H1 (cell line): Measurements from ENCODE around the gene SUPT7L. TPM values are rescaled to one million over a fixed set of nuclear protein-coding genes. Genes with fewer than 3 reads are reported as not detected.

ENCODE experiments used
- CTCF ChIA-PET: fragments of 300-600 bp; sonication (Branson Sonifier 250); formaldehyde crosslinking; loops from one replicate; lab custom pipeline; 2021; ENCODE audit not compliant: partially characterized antibody; lab: Charles Lee
- POLR2A ChIA-PET: fragments of 300-600 bp; sonication (Branson Sonifier 250); formaldehyde crosslinking; loops from one replicate; lab custom pipeline; 2021; ENCODE audit warnings: inconsistent platforms; ENCODE audit not compliant: partially characterized antibody; lab: Charles Lee
- DNase-seq, 2 experiments: peaks; one replicate each; pipeline versions ENCODE4 v3.0.0 to v3.0.0-alpha.2; 2010 to 2022; ENCODE audit warnings: low spot score in 2 of 2, low read depth in 1 of 2, mixed read lengths in 1 of 2
- FAIRE-seq: peaks from 2 replicates; lab custom pipeline; 2011; peaks lifted over from hg19 to GRCh38; lab: Jason Lieb, UNC
- H2AFZ ChIP-seq: 2 replicates; pipeline ENCODE4 v1.8.1; 2012; ENCODE audit warnings: low read length, inconsistent platforms
- H2AK5ac ChIP-seq: 2 replicates; pipeline ENCODE4 v1.6.1; 2013; ENCODE audit warnings: low read depth, low read length
- H2BK120ac ChIP-seq: replicated peaks from 2 replicates; pipeline ENCODE3; 2013; ENCODE audit warnings: low read depth, low read length, inconsistent platforms
- H2BK12ac ChIP-seq: 2 replicates; pipeline ENCODE4 v1.6.1; 2013; ENCODE audit warnings: low read depth, low read length
- H2BK15ac ChIP-seq: 2 replicates; pipeline ENCODE4 v1.6.1; 2013; ENCODE audit warnings: low read length
- H2BK20ac ChIP-seq: 2 replicates; pipeline ENCODE4 v1.6.1; 2013; ENCODE audit warnings: low read length
- H2BK5ac ChIP-seq: 2 replicates; pipeline ENCODE4 v1.6.1; 2013; ENCODE audit warnings: low read depth, low read length
- H3K14ac ChIP-seq: 2 replicates; pipeline ENCODE4 v1.6.1; 2013; ENCODE audit warnings: inconsistent platforms; ENCODE audit not compliant: insufficient read length
- H3K18ac ChIP-seq: 2 replicates; pipeline ENCODE4 v1.6.1; 2013; ENCODE audit warnings: low read length; ENCODE audit errors: extremely low read depth
- H3K23ac ChIP-seq: 2 replicates; pipeline ENCODE4 v1.6.1; 2013; ENCODE audit warnings: inconsistent platforms; ENCODE audit not compliant: insufficient read length
- H3K23me2 ChIP-seq: 2 replicates; pipeline ENCODE4 v1.6.1; 2013; ENCODE audit warnings: low read depth, low read length
- H3K27ac ChIP-seq: 2 replicates; pipeline ENCODE4 v1.6.1; 2011; ENCODE audit warnings: low read depth, low read length, inconsistent platforms
- H3K27me3 ChIP-seq, 4 experiments: replicated peaks in 1 of 4; 1 replicate in 1 of 4; 2 replicates in 3 of 4; pipeline versions ENCODE4 v1.6.1 to v1.8.1; 2011 to 2013; ENCODE audit warnings: low read length in 3 of 4, mild to moderate bottlenecking in 3 of 4, inconsistent platforms in 2 of 4, mixed read lengths in 2 of 4, moderate library complexity in 1 of 4; ENCODE audit not compliant: control insufficient read depth in 3 of 4, insufficient read depth in 3 of 4; ENCODE audit errors: extremely low read depth in 1 of 4
- H3K36me3 ChIP-seq, 4 experiments: 2 replicates each; pipeline versions ENCODE4 v1.6.1 to v1.8.1; 2011 to 2013; ENCODE audit warnings: mild to moderate bottlenecking in 4 of 4, low read length in 3 of 4, moderate library complexity in 2 of 4, control low read depth in 1 of 4, inconsistent platforms in 1 of 4; ENCODE audit not compliant: insufficient read depth in 4 of 4, control insufficient read depth in 2 of 4
- H3K4ac ChIP-seq: replicated peaks from 2 replicates; pipeline ENCODE3; 2013; ENCODE audit warnings: low read length, low read depth, mixed read lengths, inconsistent platforms; ENCODE audit not compliant: insufficient read length
- H3K4me1 ChIP-seq, 4 experiments: replicated peaks in 1 of 4; 1 replicate in 1 of 4; 2 replicates in 3 of 4; pipeline versions ENCODE4 v1.6.1 to v1.8.1; 2011 to 2013; ENCODE audit warnings: low read length in 3 of 4, inconsistent platforms in 2 of 4, mixed read lengths in 1 of 4; ENCODE audit not compliant: insufficient read depth in 4 of 4, control insufficient read depth in 3 of 4
- H3K4me2 ChIP-seq, 2 experiments: 2 replicates each; pipeline versions ENCODE4 v1.6.1 to v1.8.1; 2011 to 2013; ENCODE audit warnings: low read depth in 2 of 2, low read length in 2 of 2, control low read depth in 1 of 2, inconsistent platforms in 1 of 2, mild to moderate bottlenecking in 1 of 2; ENCODE audit not compliant: insufficient read depth in 1 of 2
- H3K4me3 ChIP-seq, 4 experiments: fragments of 200-600, 300-600 bp in 1 of 4; sonication (generic), shearing (Covaris generic), sonication (Bioruptor Twin) in 1 of 4; 2 replicates each; pipeline versions ENCODE4 v1.5.1 to v1.8.1; 2011 to 2016; ENCODE audit warnings: low read length in 4 of 4, low read depth in 3 of 4, control low read depth in 2 of 4, inconsistent platforms in 2 of 4, mild to moderate bottlenecking in 2 of 4, mixed read lengths in 1 of 4, moderate library complexity in 1 of 4; ENCODE audit not compliant: insufficient read depth in 2 of 4; ENCODE audit errors: extremely low read depth in 1 of 4
- H3K56ac ChIP-seq: replicated peaks from 2 replicates; pipeline ENCODE3; 2013; ENCODE audit warnings: low read depth, mild to moderate bottlenecking, mixed read lengths, low read length, inconsistent platforms; ENCODE audit not compliant: insufficient read length
- H3K79me1 ChIP-seq: 2 replicates; pipeline ENCODE4 v1.6.1; 2013; ENCODE audit warnings: low read depth, low read length, control low read depth
- H3K79me2 ChIP-seq, 2 experiments: 2 replicates each; pipeline versions ENCODE4 v1.6.1 to v1.8.1; 2012 to 2013; ENCODE audit warnings: low read length in 2 of 2, mild to moderate bottlenecking in 2 of 2, inconsistent platforms in 1 of 2; ENCODE audit not compliant: insufficient read depth in 2 of 2, control insufficient read depth in 1 of 2
- H3K9ac ChIP-seq, 4 experiments: replicated peaks in 1 of 4; 1 replicate in 1 of 4; 2 replicates in 3 of 4; pipeline versions ENCODE4 v1.6.1 to v1.8.1; 2011 to 2013; ENCODE audit warnings: low read depth in 3 of 4, low read length in 3 of 4, control low read depth in 2 of 4, mild to moderate bottlenecking in 2 of 4, moderate library complexity in 2 of 4, inconsistent platforms in 1 of 4; ENCODE audit errors: extremely low read depth in 1 of 4
- H3K9me3 ChIP-seq, 2 experiments: 2 replicates each; pipeline versions ENCODE4 v1.6.1 to v1.8.1; 2012 to 2013; ENCODE audit warnings: mild to moderate bottlenecking in 2 of 2, moderate library complexity in 2 of 2, control low read depth in 1 of 2, inconsistent platforms in 1 of 2, low read depth in 1 of 2, low read length in 1 of 2, mixed read lengths in 1 of 2; ENCODE audit not compliant: insufficient read depth in 2 of 2
- H4K20me1 ChIP-seq, 2 experiments: replicated peaks in 1 of 2; 2 replicates each; pipeline versions ENCODE3 to v1.8.1; 2011 to 2013; ENCODE audit warnings: inconsistent platforms in 2 of 2, low read length in 2 of 2, mild to moderate bottlenecking in 1 of 2; ENCODE audit not compliant: insufficient read depth in 2 of 2, control insufficient read depth in 1 of 2
- H4K5ac ChIP-seq: 2 replicates; pipeline ENCODE4 v1.6.1; 2013; ENCODE audit warnings: low read length, low read depth, mixed read lengths, inconsistent platforms; ENCODE audit not compliant: insufficient read length
- H4K8ac ChIP-seq: 2 replicates; pipeline ENCODE4 v1.8.0; 2013; ENCODE audit warnings: mild to moderate bottlenecking, moderate library complexity, low read length, inconsistent platforms; ENCODE audit not compliant: insufficient read depth; ENCODE audit errors: extremely low read depth
- H4K91ac ChIP-seq: replicated peaks from 2 replicates; pipeline ENCODE3; 2013; ENCODE audit warnings: low read length, mixed read lengths, inconsistent platforms; ENCODE audit not compliant: insufficient read length
- FOSL1 ChIP-seq: IDR thresholded peaks from 2 replicates; pipeline ENCODE4 v1.6.1; 2011; ENCODE audit warnings: mild to moderate bottlenecking, low read depth, low read length, moderate library complexity; ENCODE audit not compliant: insufficient read depth
- KDM4A ChIP-seq: IDR thresholded peaks from one replicate; pipeline ENCODE4 v1.7.1; 2012; ENCODE audit warnings: low read depth, mild to moderate bottlenecking, moderate library complexity, low read length, inconsistent platforms; ENCODE audit not compliant: severe bottlenecking
- POLR2A ChIP-seq, 2 experiments: IDR thresholded peaks; 1 replicate in 1 of 2; 2 replicates in 1 of 2; pipeline ENCODE4 v1.6.1; 2011; ENCODE audit warnings: low read depth in 2 of 2, low read length in 2 of 2, mild to moderate bottlenecking in 2 of 2; ENCODE audit errors: control extremely low read depth in 1 of 2
- POLR2AphosphoS5 ChIP-seq: IDR thresholded peaks from 2 replicates; pipeline ENCODE4 v1.6.1; 2011; ENCODE audit warnings: low read depth, low read length
- RAD21 ChIP-seq, 2 experiments: IDR thresholded peaks in 1 of 2; conservative IDR thresholded peaks in 1 of 2; 2 replicates each; pipeline ENCODE4 v1.6.1; 2011; ENCODE audit warnings: low read depth in 2 of 2, low read length in 2 of 2, improper control_type of control experiment in 1 of 2, inconsistent platforms in 1 of 2, mild to moderate bottlenecking in 1 of 2, moderate library complexity in 1 of 2
- SAP30 ChIP-seq: fragments of 300-600 bp; sonication (generic); IDR thresholded peaks from 2 replicates; pipeline ENCODE4 v1.7.1; 2012; ENCODE audit warnings: low read length, moderate library complexity, mild to moderate bottlenecking, inconsistent platforms; ENCODE audit not compliant: insufficient read depth, insufficient replicate concordance
- SIRT6 ChIP-seq: IDR thresholded peaks from one replicate; pipeline ENCODE4 v1.7.1; 2012; ENCODE audit warnings: low read length, inconsistent platforms
- SP2 ChIP-seq: IDR thresholded peaks from 2 replicates; pipeline ENCODE4 v1.6.1; 2012; ENCODE audit warnings: mild to moderate bottlenecking, low read length, inconsistent platforms
- SP4 ChIP-seq: IDR thresholded peaks from 2 replicates; pipeline ENCODE4 v1.6.1; 2012; ENCODE audit warnings: low read length, inconsistent platforms
- TAF1 ChIP-seq: IDR thresholded peaks from 2 replicates; pipeline ENCODE4 v1.6.1; 2011; ENCODE audit warnings: mild to moderate bottlenecking, low read depth, low read length
- TCF12 ChIP-seq: IDR thresholded peaks from 2 replicates; pipeline ENCODE4 v1.6.1; 2011; ENCODE audit warnings: low read depth, mild to moderate bottlenecking, low read length
- TEAD4 ChIP-seq: IDR thresholded peaks from 2 replicates; pipeline ENCODE4 v1.6.1; 2012; ENCODE audit warnings: low read depth, low read length, inconsistent platforms, mixed read lengths
- YY1 ChIP-seq: IDR thresholded peaks from 2 replicates; pipeline ENCODE4 v1.6.1; 2011; ENCODE audit warnings: low read depth, mild to moderate bottlenecking, low read length
- WGBS, 2 experiments: shearing (Covaris generic) in 1 of 2; methylation state at CpG; one replicate each; pipeline versions ENCODE4 v1.1.6 to v1.1.7; 2013 to 2015; ENCODE audit warnings: low lambda C conversion rate in 2 of 2, mixed read lengths in 2 of 2, inconsistent platforms in 1 of 2, low coverage in 1 of 2, missing lambda C conversion rate in 1 of 2; ENCODE audit not compliant: insufficient replicate concordance in 2 of 2, insufficient coverage in 1 of 2, insufficient read length in 1 of 2; ENCODE audit errors: extremely low coverage in 1 of 2, missing lambda C conversion rate in 1 of 2; 5-methylcytosine and 5-hydroxymethylcytosine counted together
- polyA plus RNA-seq, 7 experiments: library from polyadenylated mRNA; depleted of rRNA in 3 of 7; stranded (reverse) in 5 of 7; unstranded in 2 of 7; fragments of >200 nt in 5 of 7; fragments of 200-250 nt in 2 of 7; gene quantifications; 1 replicate in 5 of 7; 2 replicates in 1 of 7; 4 replicates in 1 of 7; pipeline versions ENCODE4 v1.2.1 to v1.2.3, GENCODE V29; 2011 to 2013; ENCODE audit warnings: missing spikeins in 2 of 7, mixed read lengths in 2 of 7
- total RNA-seq: library from RNA; stranded (reverse); fragmentation: NEBNext Ultra II Directional; extraction: Animal tissue kit (Norgen Biotek cat#: 25700); gene quantifications from 2 replicates; pipeline ENCODE4 v1.2.1, GENCODE V29; 2021
- TF ChIP-seq, protein P1 (sequence below): IDR thresholded peaks from 2 replicates; pipeline ENCODE4 v1.6.1; 2011; ENCODE audit warnings: low read length, improper control_type of control experiment

SUPT7L gene
- total and polyA plus RNA-seq, 2 of the 8 experiments (the other 6 are each of a cell fraction or from before 2014, with no cell fraction given) = 22.2 to 26.6 TPM

DNA sequence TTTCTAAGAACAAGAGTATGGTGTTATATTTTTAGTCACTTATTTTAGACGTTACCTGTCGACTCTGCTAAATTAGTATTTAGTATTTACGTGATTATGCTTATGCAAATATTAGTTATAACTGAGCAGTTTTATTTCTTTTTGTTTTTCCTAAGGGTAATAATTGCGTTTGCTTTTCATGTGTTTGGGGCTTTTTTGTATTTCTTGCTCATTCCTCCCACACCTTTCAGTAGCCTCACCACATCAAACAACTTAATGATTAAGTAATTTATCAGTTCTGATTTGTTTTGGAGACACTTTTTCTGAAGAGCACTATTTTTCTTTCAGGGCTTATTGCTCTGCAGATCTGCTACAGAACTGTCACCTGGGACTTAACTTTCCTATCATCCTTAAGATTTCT is 7.8 kb upstream of the SUPT7L start:
- Histone ChIP-seq H3K79me1 (no peaks in the 10 kb centered on the region), H3K23ac (no peak overlapping the region), H3K18ac (no peak overlapping the region), H4K91ac (no peak overlapping the region), H2AK5ac (no peak overlapping the region), H3K56ac (no peak overlapping the region), H3K4me1 (no peaks in the 10 kb centered on the region), H3K4me2 (no peak overlapping the region), H2BK120ac (no peak overlapping the region), H3K14ac (no peak overlapping the region), H4K8ac (no peak overlapping the region), H3K4ac (no peak overlapping the region), H3K23me2 (no peaks in the 10 kb centered on the region), H4K5ac (no peak overlapping the region), H3K9ac (no peak overlapping the region), H3K27ac (no peak overlapping the region), H3K27me3 (no peaks in the 10 kb centered on the region), H3K4me3 (no peak overlapping the region), H2BK12ac (no peak overlapping the region), H3K79me2 (no peaks in the 10 kb centered on the region), H3K36me3 (peaks cover 5 to 33% (median 9%) of the 10 kb centered on the region in 4 experiments; a peak in 7 of 8 replicates), H2AFZ (no peak overlapping the region), H2BK5ac (no peak overlapping the region), H3K9me3 (no peaks in the 10 kb centered on the region), H2BK15ac (no peak overlapping the region), H2BK20ac (no peak overlapping the region), H4K20me1 (peaks cover 0 to 2% of the 10 kb centered on the region in 2 experiments)
- DNase-seq (no peak), FAIRE-seq (no peak)
- WGBS, 2 experiments = 92% methylated on average over 4 of the region's 4 CpGs; no CpG with 5 or more reads in 1 of the 2 experiments
- CTCF ChIA-PET = interaction anchor here (5.0 kb wide), 1 partner anchor 12 kb away, joined by 25 read pairs; no protein-coding TSS in a partner anchor
- POLR2A ChIA-PET = interaction anchor here (1.0 kb wide), 1 partner anchor 8 kb away, joined by 3 read pairs; the partner anchor contains the start of genes SLC4A1AP and SUPT7L
- TF ChIP-seq TCF12 (no peak), POLR2AphosphoS5 (no peak), SIRT6 (no peak), POLR2A (IDR thresholded peaks at IDR 0.05; ENCODE audit: control extremely low read depth in 1 of 2, low read depth in 2 of 2, low read length in 2 of 2) (no peak), SP4 (no peak), YY1 (no peak), SP2 (no peak), FOSL1 (no peak), SAP30 (no peak), RAD21 (IDR thresholded peaks at IDR 0.05 in 1 of 2, conservative IDR thresholded peaks at IDR 0.05 in 1 of 2; ENCODE audit: low read depth in 2 of 2, low read length in 2 of 2) (no peak), KDM4A (no peak), TAF1 (no peak), TEAD4 (no peak)
- TF ChIP-seq, protein P1, sequence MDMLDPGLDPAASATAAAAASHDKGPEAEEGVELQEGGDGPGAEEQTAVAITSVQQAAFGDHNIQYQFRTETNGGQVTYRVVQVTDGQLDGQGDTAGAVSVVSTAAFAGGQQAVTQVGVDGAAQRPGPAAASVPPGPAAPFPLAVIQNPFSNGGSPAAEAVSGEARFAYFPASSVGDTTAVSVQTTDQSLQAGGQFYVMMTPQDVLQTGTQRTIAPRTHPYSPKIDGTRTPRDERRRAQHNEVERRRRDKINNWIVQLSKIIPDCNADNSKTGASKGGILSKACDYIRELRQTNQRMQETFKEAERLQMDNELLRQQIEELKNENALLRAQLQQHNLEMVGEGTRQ = no peak
